Testis (tissue), 2 donors: ENCODE results near the gene PLCB3.

ENCODE experiments used
- CTCF ChIP-seq, 3 experiments: fragments of 450-650 bp in 2 of 3; fragments of 200-600 bp in 1 of 3; sonication (generic) in 1 of 3; IDR thresholded peaks; one replicate each; pipeline ENCODE4 v1.5.1; 2016 to 2019; ENCODE audit warnings: antibody characterized with exemption in 3 of 3, mild to moderate bottlenecking in 2 of 3, moderate library complexity in 1 of 3
- POLR2A ChIP-seq: fragments of 450-650 bp; IDR thresholded peaks from one replicate; pipeline ENCODE4 v1.6.1; 2017; ENCODE audit warnings: antibody characterized with exemption, mild to moderate bottlenecking, moderate library complexity

- TF ChIP-seq CTCF (IDR thresholded peaks at IDR 0.05) = no peak
- TF ChIP-seq POLR2A = no peak
Observed at GRCh38 chr11:64201543-64201942, 49.8 kb upstream of the PLCB3 start.
